H1 (cell line): ENCODE measurements around the gene ASPG.

Experiments
- CEBPB ChIP-seq: IDR thresholded peaks from 2 replicates; pipeline ENCODE4 v1.6.1; 2012; ENCODE audit warnings: low read depth, low read length
- JUN ChIP-seq: IDR thresholded peaks from 2 replicates; pipeline ENCODE4 v1.6.1; 2011; ENCODE audit warnings: low read depth, mild to moderate bottlenecking, improper control_type of control experiment, low read length
- KDM1A ChIP-seq: fragments of 200-600, 300-600 bp; sonication (generic); IDR thresholded peaks from 2 replicates; pipeline ENCODE4 v1.7.1; 2016; ENCODE audit warnings: mild to moderate bottlenecking, low read length, borderline replicate concordance
- POLR2A ChIP-seq, 2 experiments: IDR thresholded peaks; 1 replicate in 1 of 2; 2 replicates in 1 of 2; pipeline ENCODE4 v1.6.1; 2011; ENCODE audit warnings: low read depth in 2 of 2, low read length in 2 of 2, mild to moderate bottlenecking in 2 of 2; ENCODE audit errors: control extremely low read depth in 1 of 2
- RNF2 ChIP-seq: fragments of 200-900, 300-1000 bp; sonication (generic); IDR thresholded peaks from 2 replicates; pipeline ENCODE4 v1.7.1; 2016; ENCODE audit warnings: borderline replicate concordance, low read depth, mild to moderate bottlenecking, antibody characterized with exemption, low read length; ENCODE audit not compliant: poor library complexity, severe bottlenecking; ENCODE audit errors: missing control alignments
- SP1 ChIP-seq: IDR thresholded peaks from 2 replicates; pipeline ENCODE4 v1.6.1; 2011; ENCODE audit warnings: low read depth, low read length
- TCF12 ChIP-seq: IDR thresholded peaks from 2 replicates; pipeline ENCODE4 v1.6.1; 2011; ENCODE audit warnings: low read depth, mild to moderate bottlenecking, low read length
- TF ChIP-seq, protein P1 (sequence below): IDR thresholded peaks from 2 replicates; pipeline ENCODE4 v1.6.1; 2011; ENCODE audit warnings: low read depth, mild to moderate bottlenecking, low read length; ENCODE audit not compliant: insufficient read depth
- TF ChIP-seq, protein P2 (sequence below): IDR thresholded peaks from 2 replicates; pipeline ENCODE4 v1.6.1; 2012; ENCODE audit warnings: inconsistent platforms

- TF ChIP-seq, protein P1, sequence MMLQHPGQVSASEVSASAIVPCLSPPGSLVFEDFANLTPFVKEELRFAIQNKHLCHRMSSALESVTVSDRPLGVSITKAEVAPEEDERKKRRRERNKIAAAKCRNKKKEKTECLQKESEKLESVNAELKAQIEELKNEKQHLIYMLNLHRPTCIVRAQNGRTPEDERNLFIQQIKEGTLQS, result no peak
- TF ChIP-seq POLR2A (IDR thresholded peaks at IDR 0.05; ENCODE audit: control extremely low read depth in 1 of 2, low read depth in 2 of 2, low read length in 2 of 2), result no peak
- TF ChIP-seq TCF12, result no peak
- TF ChIP-seq CEBPB, result no peak
- TF ChIP-seq SP1, result no peak
- TF ChIP-seq KDM1A, result no peak
- TF ChIP-seq, protein P2, sequence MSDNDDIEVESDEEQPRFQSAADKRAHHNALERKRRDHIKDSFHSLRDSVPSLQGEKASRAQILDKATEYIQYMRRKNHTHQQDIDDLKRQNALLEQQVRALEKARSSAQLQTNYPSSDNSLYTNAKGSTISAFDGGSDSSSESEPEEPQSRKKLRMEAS, result peak; percentile 21; the same call in 1 of the 2 replicates
- TF ChIP-seq JUN, result no peak
- TF ChIP-seq RNF2, result no peak
These were observed 50.5 kb downstream of the ASPG start for GRCh38 chr14:104135904-104136471.
